Fibroblast of pulmonary artery (primary cell): ENCODE measurements around the gene MYH6.
"Not testable (repeated sequence)": the region's sequence is repeated elsewhere in the genome, so short reads cannot be mapped to it uniquely, and the experiment has no call there.

Source experiments
- DNase-seq: peaks from one replicate; pipeline ENCODE4 v3.0.0-alpha.2; 2010; ENCODE audit warnings: low read depth
- H3K4me3 ChIP-seq: replicated peaks from 2 replicates; pipeline ENCODE4 v1.5.1; 2011; ENCODE audit warnings: low read depth, mild to moderate bottlenecking, control low read depth, low read length, moderate library complexity
- CTCF ChIP-seq: IDR thresholded peaks from 2 replicates; pipeline ENCODE4 v1.5.1; 2011; ENCODE audit warnings: mild to moderate bottlenecking, control low read depth, low read length, inconsistent platforms; ENCODE audit errors: missing control alignments

Gene MYH6

DNA sequence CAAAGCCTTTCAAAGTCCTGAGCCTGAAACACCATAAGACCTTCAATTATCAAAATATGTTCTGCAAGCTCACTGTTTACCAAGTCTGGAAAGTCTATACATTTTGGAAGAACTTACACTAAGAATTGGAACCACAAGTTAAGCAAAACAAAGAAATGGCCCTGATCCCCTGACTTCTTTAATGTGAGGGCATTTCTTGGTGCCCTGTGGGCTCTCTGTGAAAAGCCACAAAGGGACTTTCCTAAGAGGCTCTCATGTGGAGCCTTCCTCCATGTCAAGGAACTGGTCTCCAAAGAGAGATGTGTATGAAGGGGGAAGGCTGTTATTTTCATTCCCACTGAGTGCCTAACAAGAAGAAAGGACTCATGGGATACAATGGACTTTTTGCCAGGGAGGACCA, 13.5 kb upstream of the MYH6 start:
- DNase-seq: no peak
- H3K4me3 ChIP-seq: no peak overlapping the region
- TF ChIP-seq CTCF: no peak

- H3K4me3 ChIP-seq, DNase-seq: not testable (repeated sequence)
Measured at GRCh38 chr14:23419646-23420045, 11.6 kb upstream of the MYH6 start.

DNA sequence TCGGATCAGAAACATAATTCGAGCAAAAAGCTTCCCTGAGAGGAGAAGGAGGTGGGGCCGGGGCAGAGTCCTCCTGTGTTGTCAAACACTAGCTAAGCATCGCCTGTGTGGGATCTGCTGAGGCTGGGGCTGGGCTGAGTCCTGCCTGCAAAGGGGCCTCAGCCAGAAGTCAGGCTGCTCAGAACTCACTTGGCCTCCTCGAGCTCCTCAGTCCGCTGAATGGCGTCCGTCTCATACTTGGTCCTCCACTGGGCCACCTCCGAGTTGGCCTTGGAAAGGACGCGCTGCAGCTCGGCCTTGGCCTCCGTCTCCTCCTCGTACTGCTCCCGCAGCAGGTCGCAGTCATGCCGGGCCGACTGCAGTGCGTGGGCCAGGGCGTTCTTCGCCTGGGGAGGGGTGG, 9.9 kb upstream of the MYH6 start:
- TF ChIP-seq CTCF: no peak
- no peak overlapping the region for H3K4me3 ChIP-seq
- no peak for DNase-seq

DNA sequence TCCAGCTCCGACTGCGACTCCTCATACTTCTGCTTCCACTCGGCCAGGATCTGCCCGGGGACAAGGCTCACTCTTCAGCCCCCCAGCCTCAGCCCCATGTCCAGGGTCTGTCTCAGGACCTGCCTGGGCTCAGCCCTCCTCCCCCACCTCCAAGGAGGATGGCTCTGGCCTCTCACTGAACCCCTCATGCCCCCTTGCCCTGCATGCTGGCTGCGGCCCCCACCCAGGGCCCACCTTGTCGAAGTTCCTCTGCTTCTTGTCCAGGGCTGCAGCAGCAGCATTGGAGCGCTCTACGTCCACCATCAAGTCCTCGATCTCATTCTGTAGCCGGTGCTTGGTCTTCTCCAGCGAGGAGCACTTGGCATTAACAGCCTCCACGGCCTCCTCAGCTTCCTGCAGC, 9.2 kb upstream of the MYH6 start:
- not testable (repeated sequence) for DNase-seq, H3K4me3 ChIP-seq

GRCh38 chr14:23416801-23417200, 8.7 kb upstream of the MYH6 start:
- no peak for TF ChIP-seq CTCF
- H3K4me3 ChIP-seq: no peak overlapping the region
- no peak for DNase-seq

DNA sequence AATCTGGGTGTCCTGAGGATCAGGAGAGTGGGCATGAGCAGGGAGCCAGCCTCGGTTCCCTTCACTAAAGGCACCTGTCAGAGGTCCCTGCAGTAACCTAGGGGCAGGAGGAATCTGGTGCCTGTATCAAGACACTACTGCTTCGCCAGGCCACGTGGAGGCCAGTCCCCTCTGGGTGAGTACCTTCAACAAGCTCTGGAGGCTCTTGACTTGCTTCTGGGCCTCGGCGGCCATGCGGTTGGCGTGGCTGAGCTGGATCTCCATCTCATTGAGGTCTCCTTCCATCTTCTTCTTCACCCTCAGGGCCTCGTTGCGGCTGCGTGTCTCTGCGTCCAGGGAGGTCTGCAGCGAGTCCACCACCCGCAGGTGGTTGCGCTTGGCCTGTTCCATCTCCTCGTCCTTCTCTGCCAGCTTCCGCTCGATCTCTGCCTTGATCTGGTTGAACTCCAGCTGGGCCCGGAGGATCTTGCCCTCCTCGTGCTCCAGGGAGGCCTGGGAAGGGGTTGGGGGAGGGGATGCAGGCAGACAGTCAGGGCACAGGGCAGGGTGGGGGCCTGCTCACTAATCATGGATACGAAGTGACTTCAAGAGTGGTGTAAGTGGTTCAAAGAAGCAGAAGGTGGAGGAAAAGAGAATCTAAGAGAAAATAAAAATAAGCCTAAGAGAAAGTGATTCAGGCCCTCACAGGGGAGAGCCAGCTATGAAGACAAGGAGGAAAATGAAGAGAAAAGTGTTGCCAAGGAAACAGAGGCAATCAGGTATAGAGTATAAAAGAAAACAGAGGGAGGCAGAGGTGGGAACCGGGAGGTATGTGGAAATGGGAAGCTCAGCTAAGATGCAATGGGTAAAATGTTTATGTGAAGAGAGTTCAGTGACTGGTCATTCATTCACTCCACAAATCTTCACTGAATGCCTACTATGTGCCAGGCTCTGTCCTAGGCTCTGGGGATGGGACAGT, 8.0 kb upstream of the MYH6 start:
- DNase-seq: no peak
- no peak overlapping the region for H3K4me3 ChIP-seq
- TF ChIP-seq CTCF: no peak

DNA sequence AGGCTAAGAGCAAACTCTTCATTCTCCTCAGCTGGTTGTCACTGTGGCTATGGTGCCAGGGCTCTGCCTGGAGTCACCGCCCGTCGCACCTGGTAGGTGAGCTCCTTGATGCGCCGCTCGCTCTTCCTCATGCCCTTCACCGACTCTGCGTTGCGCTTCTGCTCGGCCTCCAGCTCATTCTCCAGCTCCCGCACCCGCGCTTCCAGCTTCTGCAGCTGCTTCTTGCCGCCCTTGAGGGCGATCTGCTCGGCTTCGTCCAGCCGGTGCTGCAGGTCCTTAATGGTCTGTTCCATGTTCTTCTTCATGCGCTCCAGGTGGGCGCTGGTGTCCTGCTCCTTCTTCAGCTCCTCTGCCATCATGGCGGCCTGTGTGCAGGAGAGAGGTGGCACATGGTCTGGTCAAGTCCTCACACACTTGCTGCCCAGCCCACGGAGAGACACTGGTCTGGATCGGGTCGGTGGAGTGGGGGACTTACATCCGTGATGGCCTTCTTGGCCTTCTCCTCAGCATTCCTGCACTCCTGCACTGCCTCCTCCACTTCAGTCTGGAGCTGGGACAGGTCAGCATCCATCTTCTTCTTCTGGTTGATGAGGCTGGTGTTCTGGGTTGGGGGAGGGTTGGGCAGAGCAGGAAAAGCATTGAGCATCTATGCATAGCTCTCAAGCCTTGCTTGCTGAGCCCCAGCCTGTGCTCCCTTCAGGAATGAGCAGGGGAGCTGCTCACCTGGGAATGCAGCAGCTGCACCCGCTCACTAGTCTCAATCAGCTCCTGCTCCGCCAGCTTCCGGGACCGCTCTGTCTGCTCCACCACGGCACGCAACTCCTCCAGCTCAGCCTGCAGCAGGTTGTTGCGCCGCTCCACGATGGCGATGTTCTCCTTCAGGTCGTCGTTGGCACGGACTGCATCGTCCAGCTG, 7.1 kb upstream of the MYH6 start:
- no peak for TF ChIP-seq CTCF
- H3K4me3 ChIP-seq: no peak overlapping the region
- no peak for DNase-seq

GRCh38 chr14:23414254-23414653, 6.2 kb upstream of the MYH6 start:
- no peak for DNase-seq
- TF ChIP-seq CTCF: no peak
- H3K4me3 ChIP-seq: no peak overlapping the region
